ENCODE results near the gene DYNC2LI1. TPM values are rescaled to one million over a fixed set of nuclear protein-coding genes. Genes with fewer than 3 reads are reported as not detected.

The DYNC2LI1 gene
- total RNA-seq, 1 donor from 2014 or later: 92.1 TPM

- Histone ChIP-seq H3K9me3 (ENCODE audit: low read depth) (no peaks in the 10 kb centered on the region), H3K4me1 (no peaks in the 10 kb centered on the region), H3K27me3 (no peaks in the 10 kb centered on the region), H3K79me2 (ENCODE audit: low read depth) (no peaks in the 10 kb centered on the region), H3K4me2 (no peak overlapping the region), H3F3A (ENCODE audit: low read depth) (no peaks in the 10 kb centered on the region), H3K27ac (no peak overlapping the region), H3K9ac (no peak overlapping the region), H3K36me3 (no peaks in the 10 kb centered on the region), H3K4me3 (no peak overlapping the region), H2AFZ (replicated peaks) (no peak overlapping the region), H4K20me1 (ENCODE audit: low read depth) (no peaks in the 10 kb centered on the region)
- Mint-ChIP-seq H3K27ac (no peak overlapping the region), H3K27me3 (ENCODE audit: insufficient read depth, low read depth) (no peaks in the 10 kb centered on the region), H3K4me3 (no peak overlapping the region), H3K36me3 (no peaks in the 10 kb centered on the region), H3K9me3 (no peaks in the 10 kb centered on the region), H3K4me1 (no peaks in the 10 kb centered on the region)
- no peak for TF ChIP-seq EZH2phosphoT487 (IDR thresholded peaks at IDR 0.05)
- TF ChIP-seq CTCF (IDR thresholded peaks at IDR 0.05): no peak
- no peak for TF ChIP-seq EZH2 (IDR thresholded peaks at IDR 0.05)
- DNase-seq (ENCODE audit: low spot score): no peak
Measured at GRCh38 chr2:43825841-43826240, 52.0 kb downstream of the DYNC2LI1 start.

- H3K36me3 ChIP-seq: no peaks in the 10 kb centered on the region
- TF ChIP-seq EZH2 (IDR thresholded peaks at IDR 0.05) (no peak), EZH2phosphoT487 (IDR thresholded peaks at IDR 0.05) (no peak), CTCF (IDR thresholded peaks at IDR 0.05) (no peak)
- H3K27ac ChIP-seq: no peak overlapping the region
- Mint-ChIP-seq H3K4me1 (no peaks in the 10 kb centered on the region), H3K27me3 (ENCODE audit: insufficient read depth, low read depth) (no peaks in the 10 kb centered on the region), H3K27ac (no peak overlapping the region), H3K9me3 (no peaks in the 10 kb centered on the region), H3K4me3 (no peak overlapping the region), H3K36me3 (no peaks in the 10 kb centered on the region)
- H3K4me1 ChIP-seq: no peaks in the 10 kb centered on the region
- H3K27me3 ChIP-seq: no peaks in the 10 kb centered on the region
- H2AFZ ChIP-seq (replicated peaks): no peak overlapping the region
- no peaks in the 10 kb centered on the region for H3K9me3 ChIP-seq (ENCODE audit: low read depth)
- no peaks in the 10 kb centered on the region for H4K20me1 ChIP-seq (ENCODE audit: low read depth)
- no peaks in the 10 kb centered on the region for H3F3A ChIP-seq (ENCODE audit: low read depth)
- no peaks in the 10 kb centered on the region for H3K79me2 ChIP-seq (ENCODE audit: low read depth)
- no peak for DNase-seq (ENCODE audit: low spot score)
- no peak overlapping the region for H3K4me2 ChIP-seq
- no peak overlapping the region for H3K4me3 ChIP-seq
- no peak overlapping the region for H3K9ac ChIP-seq
Measured at GRCh38 chr2:43826305-43827250, 52.7 kb downstream of the DYNC2LI1 start.

GRCh38 chr2:43831543-43832294 lies 57.9 kb downstream of the DYNC2LI1 start:
- no peak overlapping the region for H2AFZ ChIP-seq (replicated peaks)
- no peaks in the 10 kb centered on the region for H3K4me1 ChIP-seq
- peaks cover 4% of the 10 kb centered on the region for H3K9me3 Mint-ChIP-seq
- no peaks in the 10 kb centered on the region for H3K79me2 ChIP-seq (ENCODE audit: low read depth)
- no peaks in the 10 kb centered on the region for H4K20me1 ChIP-seq (ENCODE audit: low read depth)
- H3K27ac ChIP-seq: no peak overlapping the region
- DNase-seq (ENCODE audit: low spot score): no peak
- no peak overlapping the region for H3K4me3 ChIP-seq
- H3K4me1 Mint-ChIP-seq: no peaks in the 10 kb centered on the region
- no peaks in the 10 kb centered on the region for H3K9me3 ChIP-seq (ENCODE audit: low read depth)
- H3K27me3 ChIP-seq: no peaks in the 10 kb centered on the region
- H3K27me3 Mint-ChIP-seq (ENCODE audit: insufficient read depth, low read depth): no peaks in the 10 kb centered on the region
- H3K4me3 Mint-ChIP-seq: no peak overlapping the region
- no peak overlapping the region for H3K27ac Mint-ChIP-seq
- H3K4me2 ChIP-seq: no peak overlapping the region
- no peak overlapping the region for H3K9ac ChIP-seq
- H3K36me3 Mint-ChIP-seq: no peaks in the 10 kb centered on the region
- H3K36me3 ChIP-seq: no peaks in the 10 kb centered on the region
- no peaks in the 10 kb centered on the region for H3F3A ChIP-seq (ENCODE audit: low read depth)
- TF ChIP-seq CTCF (IDR thresholded peaks at IDR 0.05): no peak
- no peak for TF ChIP-seq EZH2phosphoT487 (IDR thresholded peaks at IDR 0.05)
- no peak for TF ChIP-seq EZH2 (IDR thresholded peaks at IDR 0.05)

Data from neural progenitor cell (in vitro differentiated cells).